ENCODE results near the gene NCKAP5. TPM values are rescaled to one million over a fixed set of nuclear protein-coding genes. Genes with fewer than 3 reads are reported as not detected.

Gene NCKAP5
- total RNA-seq, 1 donor from 2014 or later: 7.4 TPM

- H3K27me3 Mint-ChIP-seq (ENCODE audit: unreplicated experiment): no peaks in the 10 kb centered on the region
- TF ChIP-seq CTCF (IDR thresholded peaks at IDR 0.05; ENCODE audit: unreplicated experiment): no peak
- no peaks in the 10 kb centered on the region for H3K36me3 Mint-ChIP-seq (ENCODE audit: low read depth, unreplicated experiment)
- H3K4me3 Mint-ChIP-seq (ENCODE audit: unreplicated experiment): no peak overlapping the region
- H3K4me1 Mint-ChIP-seq (ENCODE audit: unreplicated experiment): no peaks in the 10 kb centered on the region
- DNase-seq (ENCODE audit: low spot score): no peak
- no peak overlapping the region for H3K27ac Mint-ChIP-seq (ENCODE audit: unreplicated experiment)
- no peaks in the 10 kb centered on the region for H3K9me3 Mint-ChIP-seq (ENCODE audit: unreplicated experiment)
These were observed 133.1 kb downstream of the NCKAP5 start for GRCh38 chr2:133434959-133435668.

- Mint-ChIP-seq H3K9me3 (ENCODE audit: unreplicated experiment) (no peaks in the 10 kb centered on the region), H3K4me3 (ENCODE audit: unreplicated experiment) (no peak overlapping the region), H3K27me3 (ENCODE audit: unreplicated experiment) (no peaks in the 10 kb centered on the region), H3K4me1 (ENCODE audit: unreplicated experiment) (no peaks in the 10 kb centered on the region), H3K27ac (ENCODE audit: unreplicated experiment) (no peak overlapping the region), H3K36me3 (ENCODE audit: low read depth, unreplicated experiment) (no peaks in the 10 kb centered on the region)
- TF ChIP-seq CTCF (IDR thresholded peaks at IDR 0.05; ENCODE audit: unreplicated experiment): no peak
- no peak for DNase-seq (ENCODE audit: low spot score)
These were observed 134.5 kb downstream of the NCKAP5 start for GRCh38 chr2:133433455-133434451.

- Mint-ChIP-seq H3K9me3 (ENCODE audit: unreplicated experiment) (no peaks in the 10 kb centered on the region), H3K36me3 (ENCODE audit: low read depth, unreplicated experiment) (no peaks in the 10 kb centered on the region), H3K27ac (ENCODE audit: unreplicated experiment) (no peak overlapping the region), H3K27me3 (ENCODE audit: unreplicated experiment) (no peaks in the 10 kb centered on the region), H3K4me3 (ENCODE audit: unreplicated experiment) (no peak overlapping the region), H3K4me1 (ENCODE audit: unreplicated experiment) (no peaks in the 10 kb centered on the region)
- TF ChIP-seq CTCF (IDR thresholded peaks at IDR 0.05; ENCODE audit: unreplicated experiment): no peak
- DNase-seq (ENCODE audit: low spot score): no peak
These were observed 135.5 kb downstream of the NCKAP5 start for GRCh38 chr2:133432778-133433177.

- no peaks in the 10 kb centered on the region for H3K27me3 Mint-ChIP-seq (ENCODE audit: unreplicated experiment)
- H3K27ac Mint-ChIP-seq (ENCODE audit: unreplicated experiment): no peak overlapping the region
- no peaks in the 10 kb centered on the region for H3K9me3 Mint-ChIP-seq (ENCODE audit: unreplicated experiment)
- H3K36me3 Mint-ChIP-seq (ENCODE audit: low read depth, unreplicated experiment): no peaks in the 10 kb centered on the region
- DNase-seq (ENCODE audit: low spot score): no peak
- H3K4me1 Mint-ChIP-seq (ENCODE audit: unreplicated experiment): no peaks in the 10 kb centered on the region
- no peak overlapping the region for H3K4me3 Mint-ChIP-seq (ENCODE audit: unreplicated experiment)
- no peak for TF ChIP-seq CTCF (IDR thresholded peaks at IDR 0.05; ENCODE audit: unreplicated experiment)
These were observed 137.0 kb downstream of the NCKAP5 start for GRCh38 chr2:133431289-133431688.
